Kidney (tissue), 22 donors: ENCODE data around the gene LTBP4. TPM values are rescaled to one million over a fixed set of nuclear protein-coding genes. Genes with fewer than 3 reads are reported as not detected.

Source experiments
- DNase-seq, 5 donors: peaks; one replicate each; pipeline ENCODE4 v3.0.0-alpha.2; 2013 to 2020
- FAIRE-seq: peaks from 2 replicates; lab custom pipeline; 2012; peaks lifted over from hg19 to GRCh38; lab: Jason Lieb, UNC
- H3K27ac ChIP-seq, 2 donors: one replicate each; pipeline ENCODE4 v1.7.0; 2013; ENCODE audit warnings: low read depth in 2 of 2, low read length in 2 of 2, inconsistent platforms in 1 of 2
- H3K27me3 ChIP-seq: one replicate; pipeline ENCODE4 v1.7.1; 2013; ENCODE audit warnings: low read length, inconsistent platforms; ENCODE audit not compliant: control insufficient read depth, insufficient read depth
- H3K36me3 ChIP-seq, 3 donors: one replicate each; pipeline versions ENCODE4 v1.7.0 to v1.7.1; 2013; ENCODE audit warnings: low read length in 3 of 3, control low read depth in 1 of 3, inconsistent platforms in 1 of 3; ENCODE audit not compliant: insufficient read depth in 3 of 3, control insufficient read depth in 2 of 3
- H3K4me1 ChIP-seq, 3 donors: one replicate each; pipeline versions ENCODE4 v1.7.0 to v1.7.1; 2013; ENCODE audit warnings: low read length in 3 of 3, inconsistent platforms in 1 of 3, low read depth in 1 of 3; ENCODE audit not compliant: control insufficient read depth in 2 of 3, insufficient read depth in 2 of 3
- H3K4me3 ChIP-seq, 3 donors: one replicate each; pipeline versions ENCODE4 v1.7.0 to v1.8.1; 2013; ENCODE audit warnings: low read length in 3 of 3, control low read depth in 1 of 3, inconsistent platforms in 1 of 3
- H3K9ac ChIP-seq, 3 donors: one replicate each; pipeline versions ENCODE4 v1.7.0 to v1.7.1; 2013; ENCODE audit warnings: low read length in 3 of 3, control low read depth in 1 of 3, inconsistent platforms in 1 of 3
- H3K9me3 ChIP-seq, 3 donors: one replicate each; pipeline versions ENCODE4 v1.7.0 to v1.7.1; 2013; ENCODE audit warnings: low read length in 3 of 3, control low read depth in 1 of 3, inconsistent platforms in 1 of 3; ENCODE audit not compliant: control insufficient read depth in 2 of 3, insufficient read depth in 1 of 3
- CTCF ChIP-seq: IDR thresholded peaks from 3 replicates; pipeline ENCODE4 v1.5.1; 2012; ENCODE audit warnings: mild to moderate bottlenecking, moderate library complexity, borderline replicate concordance; ENCODE audit not compliant: insufficient read depth; ENCODE audit errors: extremely low read depth
- intact Hi-C: fragments of 100-400 bp; cut with DNase I; formaldehyde crosslinking; loops from one replicate; pipeline ENCODE4 v1.11.1; 2022
- long read RNA-seq, 10 donors: library from polyadenylated mRNA in 1 of 10; unstranded in 1 of 10; transcript quantifications; one replicate each; pipeline ENCODE4 v2.0.0 and lab custom pipeline, GENCODE V29; 2021 to 2026
- polyA plus RNA-seq: library from polyadenylated mRNA; stranded (reverse); fragments of 350-450 nt; fragmentation: Illumina TruSeq; extraction: RNeasy Lipid Tissue Mini Kit (QIAGEN cat#74804); gene quantifications from one replicate; pipeline ENCODE4 v1.2.3, GENCODE V29; 2014; ENCODE audit warnings: low read depth, low replicate concordance; ENCODE audit not compliant: insufficient read depth
- total RNA-seq: library from RNA; stranded (reverse); fragmentation: NEBNext Ultra II Directional; extraction: Animal tissue kit (Norgen Biotek cat#: 25700); gene quantifications from one replicate; pipeline ENCODE4 v1.2.1, GENCODE V29; 2021
- donor health status: control.
- donor health status: control.
- donor health status: control.
- donor health status: control.
- donor health status: control.
- donor health status: DM: yes; HTN: yes; CAD: no.
- donor health status: Normal renal cell carcinoma (clear cell type).

LTBP4 gene
- 155 TPM for total RNA-seq
- polyA plus RNA-seq, result 52.1 TPM
- long read RNA-seq, donor 1, partial matches to known transcripts, result 57 of 61 reads
- long read RNA-seq, donor 1, other reads (novel, unspliced or antisense), result 0 of 61 reads
- long read RNA-seq, donor 2, full-length matches to known transcripts, result 2 of 19 reads
- long read RNA-seq, donor 2, partial matches to known transcripts, result 17 of 19 reads
- long read RNA-seq, donor 2, other reads (novel, unspliced or antisense), result 0 of 19 reads
- long read RNA-seq, donor 3, full-length matches to known transcripts, result 4 of 27 reads
- long read RNA-seq, donor 3, partial matches to known transcripts, result 23 of 27 reads
- long read RNA-seq, donor 3, other reads (novel, unspliced or antisense), result 0 of 27 reads
- long read RNA-seq, donor 4, full-length matches to known transcripts, result 8 of 25 reads
- long read RNA-seq, donor 4, partial matches to known transcripts, result 12 of 25 reads
- long read RNA-seq, donor 4, other reads (novel, unspliced or antisense), result 5 of 25 reads
- long read RNA-seq, donor 5, partial matches to known transcripts, result 0 of 1 reads
- long read RNA-seq, donor 5, other reads (novel, unspliced or antisense), result 0 of 1 reads
- long read RNA-seq, donor 6, full-length matches to known transcripts, result 4 of 18 reads
- long read RNA-seq, donor 6, partial matches to known transcripts, result 14 of 18 reads
- long read RNA-seq, donor 6, other reads (novel, unspliced or antisense), result 0 of 18 reads
- long read RNA-seq, donor 7, partial matches to known transcripts, result 58 of 67 reads
- long read RNA-seq, donor 7, other reads (novel, unspliced or antisense), result 7 of 67 reads
- long read RNA-seq, donor 8, partial matches to known transcripts, result 53 of 55 reads
- long read RNA-seq, donor 8, other reads (novel, unspliced or antisense), result 0 of 55 reads
- long read RNA-seq, donor 9, full-length matches to known transcripts, result 3 of 24 reads
- long read RNA-seq, donor 9, partial matches to known transcripts, result 21 of 24 reads
- long read RNA-seq, donor 9, other reads (novel, unspliced or antisense), result 0 of 24 reads
- long read RNA-seq, donor 10, full-length matches to known transcripts, result 6 of 63 reads
- long read RNA-seq, donor 10, partial matches to known transcripts, result 57 of 63 reads
- long read RNA-seq, donor 10, other reads (novel, unspliced or antisense), result 0 of 63 reads

- Histone ChIP-seq H3K27me3 (peaks cover 2% of the 10 kb centered on the region), H3K36me3 (no peaks in the 10 kb centered on the region), H3K4me1 (peaks cover 0 to 30% (median 6%) of the 10 kb centered on the region in 3 donors), H3K4me3 (peak within 1 kb of the TSS; percentile 34 to 56 (median 50)), H3K9me3 (no peaks in the 10 kb centered on the region), H3K27ac (peak within 1 kb of the TSS; percentile 17 to 23), H3K9ac (peak within 1 kb of the TSS in 2 of 3 donors; percentile 16 to 40)
- intact Hi-C loops, result no loop called here
- no peak for FAIRE-seq
- no peak for TF ChIP-seq CTCF
- peak in 4 of 5 donors; percentile 43 to 90 (median 80) for DNase-seq
Observed at GRCh38 chr19:40601134-40601974, at the start of gene LTBP4. TSS of gene LTBP4 (plus strand) at chr19:40601369. CDS start at chr19:40601388, 19 bp downstream.

- Histone ChIP-seq H3K9ac (no peak overlapping the region), H3K4me3 (no peak overlapping the region), H3K27ac (no peak overlapping the region), H3K4me1 (peaks cover 0 to 3% (median 0%) of the 10 kb centered on the region in 3 donors), H3K36me3 (no peaks in the 10 kb centered on the region), H3K9me3 (no peaks in the 10 kb centered on the region), H3K27me3 (peaks cover 10% of the 10 kb centered on the region)
- FAIRE-seq (no peak), DNase-seq (peak in 1 of 5 donors; percentile 18)
- intact Hi-C loops, result no loop called here
- no peak for TF ChIP-seq CTCF
Observed at GRCh38 chr19:40552848-40553247, 48.3 kb upstream of the LTBP4 start.
